Neural cell (in vitro differentiated cells): Measurements from ENCODE around the gene PRKG1.

ENCODE experiments used
- CTCF ChIP-seq: fragments of 450-650 bp; IDR thresholded peaks from 2 replicates; pipeline ENCODE4 v1.5.1; 2014; ENCODE audit warnings: antibody characterized with exemption, mild to moderate bottlenecking, moderate library complexity; ENCODE audit not compliant: poor library complexity, severe bottlenecking
- EP300 ChIP-seq: fragments of 450-650 bp; conservative IDR thresholded peaks from 2 replicates; pipeline ENCODE4 v1.6.1; 2014; ENCODE audit warnings: antibody characterized with exemption, mild to moderate bottlenecking, moderate library complexity; ENCODE audit not compliant: poor library complexity, severe bottlenecking
- RAD21 ChIP-seq: fragments of 450-650 bp; conservative IDR thresholded peaks from 2 replicates; pipeline ENCODE4 v1.6.1; 2014; ENCODE audit warnings: antibody characterized with exemption, mild to moderate bottlenecking, moderate library complexity

GRCh38 chr10:51934373-51934772 is 860.1 kb downstream of the PRKG1 start:
- TF ChIP-seq CTCF (no peak), EP300 (no peak), RAD21 (no peak)
